GM21367 (cell line): ENCODE measurements around the gene ATL3.
"Not testable (repeated sequence)": the region's sequence is repeated elsewhere in the genome, so short reads cannot be mapped to it uniquely, and the experiment has no call there.

Source experiments
- ATAC-seq: cut with Tn5 transposase; IDR thresholded peaks from one replicate; pipeline ENCODE4 v1.9.1; 2021; ENCODE audit not compliant: unreplicated experiment

The ATL3 gene, protein sequence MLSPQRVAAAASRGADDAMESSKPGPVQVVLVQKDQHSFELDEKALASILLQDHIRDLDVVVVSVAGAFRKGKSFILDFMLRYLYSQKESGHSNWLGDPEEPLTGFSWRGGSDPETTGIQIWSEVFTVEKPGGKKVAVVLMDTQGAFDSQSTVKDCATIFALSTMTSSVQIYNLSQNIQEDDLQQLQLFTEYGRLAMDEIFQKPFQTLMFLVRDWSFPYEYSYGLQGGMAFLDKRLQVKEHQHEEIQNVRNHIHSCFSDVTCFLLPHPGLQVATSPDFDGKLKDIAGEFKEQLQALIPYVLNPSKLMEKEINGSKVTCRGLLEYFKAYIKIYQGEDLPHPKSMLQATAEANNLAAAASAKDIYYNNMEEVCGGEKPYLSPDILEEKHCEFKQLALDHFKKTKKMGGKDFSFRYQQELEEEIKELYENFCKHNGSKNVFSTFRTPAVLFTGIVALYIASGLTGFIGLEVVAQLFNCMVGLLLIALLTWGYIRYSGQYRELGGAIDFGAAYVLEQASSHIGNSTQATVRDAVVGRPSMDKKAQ

DNA sequence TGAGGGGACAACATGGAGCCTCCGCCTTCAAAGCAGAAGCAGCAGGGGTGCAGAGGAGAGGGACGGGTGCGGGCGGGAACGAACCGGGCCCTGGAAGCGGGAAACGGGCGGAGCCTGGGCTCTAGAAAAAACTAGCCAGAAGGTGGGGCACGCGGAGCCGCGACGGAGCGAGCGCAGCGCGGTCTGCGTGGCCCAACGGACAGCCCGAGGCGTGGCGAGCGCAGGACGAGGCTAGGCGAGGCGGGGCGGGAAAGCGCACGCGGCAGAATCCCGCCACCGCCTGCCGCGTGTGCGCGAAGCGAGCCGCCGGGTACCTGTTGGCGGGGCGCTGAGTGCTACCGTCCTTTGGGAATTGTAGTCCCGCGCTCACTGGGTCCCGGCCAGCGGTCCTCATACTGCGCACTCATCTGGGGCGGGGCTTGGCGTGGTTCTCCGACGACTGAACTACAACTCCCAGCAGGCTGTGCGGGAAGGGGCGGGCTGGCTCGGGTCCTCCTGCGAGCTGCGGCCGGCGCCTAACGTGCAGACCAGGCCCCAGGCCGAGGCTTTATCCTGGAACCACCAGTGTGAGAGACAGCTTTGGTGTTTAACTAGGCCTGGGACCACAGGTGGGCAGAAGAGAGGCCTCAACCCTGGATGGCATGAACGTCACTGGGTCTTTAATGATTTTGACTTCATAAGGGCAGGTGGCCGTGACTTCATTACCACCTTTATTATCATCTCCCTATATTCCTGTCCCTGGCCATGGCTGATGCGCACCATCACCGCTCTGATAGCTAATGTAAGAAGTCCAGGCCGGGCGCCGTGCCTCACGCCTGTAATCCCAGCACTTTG lies at the start of gene ATL3:
TSS of gene ATL3 (minus strand) at position 55 of the 834 bp plus-strand sequence. CDS start at position 14, 41 bp downstream.
- peak; percentile 86 for ATAC-seq

DNA sequence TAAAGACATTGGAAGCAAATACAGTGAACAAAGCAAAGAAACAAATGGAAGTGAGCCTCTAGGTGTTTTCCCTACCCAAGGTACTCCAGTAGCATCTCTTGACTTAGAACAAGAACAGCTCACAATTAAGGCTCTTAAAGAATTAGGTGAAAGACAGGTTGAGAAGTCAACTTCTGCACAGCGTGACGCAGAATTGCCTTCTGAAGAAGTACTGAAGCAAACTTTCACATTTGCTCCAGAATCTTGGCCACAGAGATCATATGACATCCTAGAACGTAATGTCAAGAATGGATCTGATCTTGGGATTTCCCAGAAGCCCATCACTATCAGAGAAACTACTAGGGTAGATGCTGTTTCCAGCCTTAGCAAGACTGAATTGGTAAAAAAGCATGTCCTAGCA lies 49.4 kb upstream of the ATL3 start:
- ATAC-seq = no peak

DNA sequence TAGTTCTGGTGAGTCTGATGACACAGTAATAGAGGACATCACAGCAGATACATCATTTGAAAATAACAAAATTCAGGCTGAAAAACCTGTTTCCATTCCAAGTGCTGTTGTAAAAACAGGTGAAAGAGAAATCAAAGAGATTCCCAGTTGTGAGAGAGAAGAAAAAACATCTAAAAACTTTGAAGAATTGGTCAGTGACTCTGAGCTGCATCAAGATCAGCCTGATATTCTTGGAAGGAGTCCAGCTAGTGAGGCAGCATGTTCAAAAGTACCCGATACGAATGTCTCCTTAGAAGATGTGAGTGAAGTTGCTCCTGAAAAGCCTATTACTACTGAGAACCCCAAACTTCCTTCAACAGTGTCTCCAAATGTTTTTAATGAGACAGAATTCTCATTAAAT lies 48.8 kb upstream of the ATL3 start:
- no peak for ATAC-seq

DNA sequence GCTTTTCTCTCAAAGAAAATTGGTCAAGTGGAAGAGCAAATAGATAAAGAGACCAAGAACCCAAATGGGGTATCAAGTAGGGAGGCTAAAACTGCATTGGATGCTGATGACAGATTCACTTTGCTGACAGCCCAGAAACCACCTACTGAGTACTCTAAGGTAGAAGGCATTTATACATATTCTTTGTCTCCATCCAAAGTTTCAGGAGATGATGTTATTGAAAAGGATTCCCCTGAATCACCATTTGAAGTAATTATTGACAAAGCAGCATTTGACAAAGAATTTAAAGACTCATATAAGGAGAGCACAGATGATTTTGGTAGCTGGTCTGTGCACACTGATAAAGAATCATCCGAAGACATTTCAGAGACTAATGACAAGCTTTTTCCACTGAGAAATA lies 47.8 kb upstream of the ATL3 start:
- ATAC-seq = no peak

DNA sequence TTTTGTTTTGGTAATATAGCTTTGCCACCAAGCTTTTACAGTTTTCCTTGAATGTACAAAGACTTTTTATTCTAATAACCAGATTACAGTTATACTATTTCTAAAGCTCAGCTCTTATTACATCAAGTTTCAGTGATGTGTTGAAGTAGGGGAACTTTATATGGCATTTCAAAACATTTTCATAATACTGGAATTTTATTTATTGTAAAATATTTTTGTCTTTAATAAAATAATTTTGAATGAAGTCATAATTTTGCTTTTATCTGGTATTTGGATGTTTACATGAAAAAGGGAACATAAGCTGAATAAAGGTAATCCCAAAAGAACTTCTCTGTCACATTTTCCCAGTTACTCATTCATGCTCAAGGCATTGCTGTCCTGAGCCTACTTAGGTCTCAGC lies 44.9 kb upstream of the ATL3 start:
- ATAC-seq = no peak

DNA sequence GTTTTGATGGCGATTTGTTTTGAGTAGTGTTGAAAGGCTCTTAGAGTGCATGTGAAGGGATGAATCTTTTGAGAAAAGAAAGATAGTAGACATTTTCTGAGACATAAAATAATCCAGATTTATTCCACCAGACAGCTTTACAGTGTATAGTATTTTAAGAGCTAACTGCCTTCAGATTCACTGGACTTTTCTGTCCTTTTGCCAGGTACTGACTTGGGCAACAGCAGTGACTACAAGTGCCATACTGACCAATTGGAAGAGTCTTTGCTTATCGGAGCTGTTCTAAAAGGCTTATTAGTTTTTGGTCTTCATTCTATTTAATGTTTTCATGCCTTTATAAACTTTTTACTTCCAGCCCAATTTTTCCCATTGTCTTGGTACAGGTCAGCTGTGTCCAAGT lies 42.6 kb upstream of the ATL3 start:
- ATAC-seq = no peak

DNA sequence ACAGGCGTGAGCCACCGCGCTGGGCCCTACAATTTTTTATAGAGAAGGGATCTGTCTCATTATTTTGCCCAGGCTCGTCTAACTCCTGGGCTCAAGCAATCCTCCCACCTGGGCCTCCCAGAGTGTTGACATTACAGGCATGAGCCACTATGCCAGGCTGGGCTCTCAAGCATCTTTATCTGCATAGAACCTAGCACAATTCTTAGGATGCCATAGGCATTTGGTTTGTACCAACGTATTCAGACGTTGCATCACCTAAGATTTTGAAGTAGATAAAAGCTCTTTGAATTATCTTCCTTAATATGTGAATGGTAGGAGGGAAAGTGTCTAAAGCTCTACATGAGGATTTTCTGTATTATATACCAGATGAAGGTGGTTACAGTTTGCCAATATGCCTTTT lies 40.7 kb upstream of the ATL3 start:
- no peak for ATAC-seq

DNA sequence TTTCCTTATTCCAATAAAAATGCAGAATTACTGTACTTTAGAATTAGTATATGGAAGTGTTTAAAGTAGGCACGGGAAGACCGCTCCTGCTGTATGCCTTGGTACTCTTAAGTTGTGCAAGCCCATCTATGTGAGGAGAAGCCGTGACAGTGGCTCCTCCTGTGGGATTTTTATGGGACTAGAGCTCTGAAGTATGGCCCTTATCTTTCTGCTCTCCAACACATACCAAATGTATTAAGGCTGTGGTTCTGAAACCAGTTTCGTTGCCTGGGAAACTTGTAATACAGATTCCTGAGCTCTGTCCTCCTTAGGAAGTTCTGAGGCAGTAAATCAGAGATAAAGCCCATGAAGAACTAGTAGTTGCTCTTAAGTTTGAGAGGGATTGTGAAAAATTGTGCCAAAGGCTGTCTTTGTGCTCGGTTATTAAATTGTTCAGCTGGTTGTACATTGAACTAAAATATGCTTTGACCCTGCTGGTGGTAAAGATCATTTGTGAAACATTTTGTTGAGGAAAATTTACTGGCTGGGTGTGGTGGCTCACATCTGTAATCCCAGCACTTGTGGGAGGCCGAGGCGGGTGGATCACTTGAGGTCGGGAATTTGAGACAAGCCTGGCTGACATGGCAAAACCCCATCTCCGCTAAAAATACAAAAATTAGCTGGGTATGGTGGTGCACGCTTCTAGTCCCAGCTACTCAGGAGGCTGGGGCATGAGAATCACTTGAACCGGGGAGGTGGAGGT lies 39.5 kb upstream of the ATL3 start:
- no peak for ATAC-seq

DNA sequence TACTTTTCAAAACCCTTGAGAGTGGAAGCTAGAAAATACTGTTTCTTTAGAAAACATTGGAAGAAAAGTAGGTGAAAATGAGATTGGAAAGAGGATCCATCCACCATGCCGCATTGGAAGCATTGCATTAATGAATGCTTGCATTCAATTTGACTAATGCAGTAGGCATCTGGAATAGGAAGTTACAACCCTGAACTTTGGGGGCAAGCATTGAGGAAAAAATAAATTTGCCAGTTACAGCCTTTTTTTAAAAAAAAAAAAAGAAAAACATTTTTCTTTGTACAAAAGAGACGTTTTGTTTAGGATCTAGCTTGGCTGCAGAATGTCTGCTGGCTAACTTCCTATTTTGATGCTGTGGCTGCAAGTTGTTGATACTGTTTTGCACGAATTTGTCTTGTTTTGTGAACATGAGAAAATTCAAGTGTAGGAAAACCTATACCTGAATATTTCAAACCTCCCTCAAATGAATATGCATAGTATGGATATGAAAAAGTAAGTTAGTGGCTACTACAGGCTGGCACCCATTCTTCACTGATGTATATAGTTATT lies 38.2 kb upstream of the ATL3 start:
- ATAC-seq = no peak

DNA sequence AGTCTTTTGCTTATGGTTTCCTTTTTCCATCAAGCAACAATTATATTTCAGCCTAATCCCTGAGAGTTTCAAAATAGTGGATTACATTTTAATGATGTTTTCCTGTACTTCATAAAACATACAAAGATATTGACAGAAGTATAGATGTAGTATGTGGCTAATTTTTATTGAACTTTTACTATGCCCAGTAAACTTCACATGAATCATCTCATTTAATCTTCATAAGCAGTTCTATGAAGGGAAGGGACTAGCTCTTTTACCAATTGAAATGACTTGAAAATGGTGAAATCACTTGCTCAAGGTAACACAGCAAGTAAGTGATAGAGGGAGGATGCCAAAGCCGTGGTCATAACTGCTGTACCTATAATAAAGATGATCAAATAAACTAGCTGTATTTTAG lies 37.6 kb upstream of the ATL3 start:
- no peak for ATAC-seq

DNA sequence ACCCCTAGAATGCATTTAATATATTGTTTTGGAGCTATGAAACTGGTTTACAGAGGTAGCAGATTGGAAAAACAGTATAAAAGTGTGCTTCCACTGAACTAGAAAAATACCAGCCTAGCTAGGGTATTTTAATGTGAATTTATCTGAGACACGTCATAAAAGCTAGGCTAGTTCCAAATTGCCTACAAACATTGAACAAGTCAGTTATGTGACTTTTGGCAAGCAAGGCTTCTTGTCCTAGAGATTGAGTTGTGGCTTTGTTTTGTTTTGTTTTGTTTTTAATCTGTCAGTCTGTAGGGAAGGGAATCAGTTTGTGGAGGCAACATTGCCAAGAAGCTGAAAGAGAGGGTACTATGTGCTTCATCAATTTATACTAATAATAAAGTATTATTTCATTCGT lies 34.4 kb upstream of the ATL3 start:
- ATAC-seq = no peak

DNA sequence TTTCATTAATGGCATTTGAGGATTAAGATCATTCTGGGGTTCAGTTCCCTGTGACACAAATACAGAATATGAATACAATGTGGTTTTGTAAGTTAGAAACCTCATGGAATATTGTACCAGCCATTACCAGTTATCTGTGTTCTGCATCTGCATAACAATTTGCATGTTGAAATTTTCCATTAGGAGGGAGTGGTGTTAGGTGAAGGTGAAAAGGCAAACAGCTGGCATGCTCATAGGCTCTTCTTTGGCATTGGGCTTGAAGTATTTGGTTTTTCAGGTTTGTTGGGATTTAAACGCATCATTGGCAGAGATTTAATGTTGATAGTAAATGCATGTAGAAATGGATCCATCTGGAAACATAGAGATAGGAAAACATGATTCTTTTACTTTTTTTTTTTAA lies 28.7 kb upstream of the ATL3 start:
- ATAC-seq = no peak

DNA sequence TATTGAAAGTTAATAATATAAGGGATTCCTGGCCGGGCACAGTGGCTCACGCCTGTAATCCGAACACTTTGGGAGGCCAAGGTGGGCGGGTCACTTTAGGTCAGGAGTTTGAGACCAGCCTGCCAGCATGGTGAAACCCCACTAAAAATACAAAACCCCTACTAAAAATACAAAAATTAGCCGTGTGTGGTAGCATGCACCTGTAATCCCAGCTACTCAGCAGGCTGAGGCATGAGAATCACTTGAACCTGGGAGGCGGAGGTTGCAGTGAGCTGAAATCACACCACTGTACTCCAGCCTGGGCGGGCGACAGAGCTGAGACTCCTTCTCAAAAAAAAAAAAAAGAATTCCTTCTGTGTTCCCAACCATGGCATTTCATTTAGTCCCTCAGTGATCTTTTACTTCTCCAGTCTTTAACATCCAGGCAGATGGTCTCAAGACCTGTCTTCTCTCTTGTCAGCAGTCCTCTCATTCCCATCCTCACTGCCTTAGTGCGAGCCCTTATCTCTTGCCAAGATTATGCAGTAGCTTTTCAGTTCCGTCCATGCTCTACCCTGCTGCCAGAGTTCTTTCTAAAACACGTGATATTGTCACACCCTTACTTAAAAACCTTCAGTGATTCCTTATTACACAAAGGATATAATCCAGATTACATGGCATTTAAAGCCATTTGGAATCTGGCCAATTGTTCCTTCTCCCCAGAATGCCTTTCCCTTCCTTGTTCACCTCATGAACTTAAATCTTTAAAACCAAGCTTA lies 28.0 kb upstream of the ATL3 start:
- ATAC-seq = no peak

DNA sequence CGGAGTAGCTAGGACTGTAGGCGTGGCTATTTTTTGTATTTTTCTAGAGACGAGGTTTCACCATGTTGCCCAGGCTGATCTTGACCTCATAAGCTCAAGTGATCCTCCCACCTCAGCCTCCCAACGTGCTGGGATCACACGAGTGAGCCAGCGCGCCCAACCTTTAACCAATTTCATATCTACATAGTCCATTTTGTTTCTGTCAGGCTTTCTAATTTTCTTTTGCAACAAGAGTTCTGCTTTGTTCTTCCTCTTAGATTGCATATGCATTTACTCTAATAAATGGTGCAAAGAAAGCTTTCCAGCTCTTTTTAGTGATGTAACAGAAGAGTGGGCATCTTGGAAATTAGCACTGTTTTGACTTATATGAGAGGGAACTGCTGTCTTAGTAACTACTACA lies 23.4 kb upstream of the ATL3 start:
- ATAC-seq = no peak

DNA sequence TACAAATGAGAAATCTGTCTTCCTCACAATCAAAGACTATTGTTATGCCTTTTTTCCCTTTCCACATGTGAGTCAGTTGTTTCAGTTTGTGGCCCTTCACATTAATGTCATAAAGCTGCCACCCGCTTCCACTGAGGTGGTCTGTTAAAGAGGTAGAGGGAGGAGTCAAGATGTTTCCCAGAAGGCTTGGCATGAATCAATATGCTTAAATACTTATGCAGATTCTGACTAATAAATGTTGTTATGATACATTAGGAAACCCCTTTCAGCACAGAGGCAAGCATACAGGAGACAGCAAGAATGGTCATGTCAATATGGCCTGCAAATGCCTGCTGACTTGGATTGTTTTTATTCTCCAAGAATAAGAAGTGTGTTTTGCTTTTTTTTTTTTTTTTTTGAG lies 16.7 kb upstream of the ATL3 start:
- no peak for ATAC-seq

DNA sequence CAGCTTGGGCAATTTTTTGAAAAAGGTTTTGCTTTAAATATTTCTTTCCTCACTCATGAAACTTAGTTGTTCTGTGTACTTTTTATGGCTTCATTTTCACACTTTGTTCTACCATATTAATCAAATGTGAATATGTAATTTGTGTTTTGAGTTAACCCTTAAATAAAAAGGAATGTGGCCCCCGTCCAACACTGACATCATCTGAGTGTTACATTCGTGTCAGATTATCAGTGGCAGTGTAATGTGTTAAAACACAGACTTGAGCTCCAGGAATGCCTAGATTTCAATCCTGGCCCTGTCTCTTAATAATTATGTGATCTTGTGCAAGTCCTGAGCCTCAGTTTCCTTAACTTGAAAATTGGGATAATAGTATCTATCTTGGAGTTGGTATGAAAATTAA lies 15.8 kb upstream of the ATL3 start:
- no peak for ATAC-seq

DNA sequence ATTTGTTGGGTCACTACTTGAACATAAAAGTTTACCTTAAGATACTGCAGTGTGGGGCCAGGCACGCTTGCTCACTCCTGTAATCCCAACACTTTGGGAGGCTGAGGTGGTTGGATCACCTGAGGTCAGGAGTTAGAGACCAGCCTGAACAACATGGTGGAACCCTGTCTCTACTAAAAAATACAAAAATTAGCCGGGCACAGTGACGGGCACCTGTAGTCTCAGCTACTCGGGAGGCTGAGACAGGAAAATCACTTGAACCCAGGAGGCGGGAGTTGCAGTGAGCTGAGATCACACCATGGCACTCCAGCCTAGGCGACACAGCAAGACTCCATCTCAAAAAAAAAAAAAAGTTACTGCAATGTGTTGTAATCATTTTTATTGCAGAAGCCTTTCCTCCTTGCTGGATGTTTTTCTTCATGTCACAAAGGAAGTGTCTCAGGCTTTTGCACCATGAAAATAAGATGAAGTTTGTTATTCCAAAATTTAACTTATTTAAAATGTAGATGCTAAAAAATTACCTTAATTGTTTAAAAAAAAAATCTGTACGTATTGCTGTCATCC lies 14.1 kb upstream of the ATL3 start:
- not testable (repeated sequence) for ATAC-seq

DNA sequence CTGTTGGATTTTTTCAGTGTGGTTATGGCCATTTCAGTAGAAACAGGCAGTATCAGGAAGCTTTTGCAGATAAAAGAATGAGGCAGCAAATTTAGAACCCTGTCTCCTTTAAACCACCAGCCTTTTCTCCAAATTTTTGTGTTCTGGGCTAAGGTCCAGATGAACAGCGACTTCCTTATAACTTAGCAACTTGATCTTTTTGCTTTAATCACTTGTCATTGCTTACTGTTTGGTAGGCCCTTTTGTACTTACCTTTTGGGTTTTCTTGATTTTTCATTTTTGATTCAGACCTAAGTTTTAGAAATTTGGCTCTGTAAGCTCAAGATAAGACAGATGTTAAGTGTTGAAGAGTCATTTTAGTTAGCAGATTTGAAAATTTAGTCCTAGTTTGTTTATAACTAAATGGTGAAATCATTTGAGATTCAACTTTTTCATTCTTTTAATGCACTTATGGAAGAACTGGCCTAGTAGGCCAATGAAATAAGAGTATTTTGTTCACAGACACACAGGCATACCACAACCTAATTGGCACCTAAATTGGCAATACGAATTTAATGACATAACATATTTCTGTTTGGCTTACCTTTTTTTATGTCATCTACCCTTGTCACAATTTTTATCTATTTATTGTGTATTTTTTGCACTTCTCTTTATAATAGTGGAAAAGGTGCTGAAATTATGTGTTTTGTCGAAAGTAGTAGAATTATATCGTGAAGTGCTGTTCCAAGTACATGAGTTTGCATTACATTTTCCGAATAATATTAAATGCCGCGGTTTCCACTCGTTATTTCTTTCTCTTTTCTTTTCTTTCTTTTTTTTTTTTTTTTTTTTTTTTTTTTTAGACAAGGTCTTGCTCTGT lies 12.2 kb upstream of the ATL3 start:
- no peak for ATAC-seq
